Activated naive CD8-positive, alpha-beta T cell treated with anti-CD3 and anti-CD28 coated beads, Interleukin-2, amount 50 U/mL, for 24 hours (primary cell): ENCODE results near the gene CAV1.
A peak's percentile ranks its signal among the peaks of the same experiment; 100 is the strongest.

ENCODE experiments used
- ATAC-seq: fragments of 150-1000 bp; cut with Tn5 transposase; one replicate; pipeline ENCODE4 v1.10.0; 2021
- DNase-seq: peaks from one replicate; pipeline ENCODE4 v3.0.0; 2021
- H3K27ac Mint-ChIP-seq: one replicate; pipeline ENCODE4 v1.8.0; 2021; ENCODE audit warnings: mild to moderate bottlenecking, mixed read lengths
- H3K27me3 Mint-ChIP-seq: one replicate; pipeline ENCODE4 v1.8.0; 2021; ENCODE audit warnings: mixed read lengths
- H3K36me3 Mint-ChIP-seq: one replicate; pipeline ENCODE4 v1.8.0; 2021; ENCODE audit warnings: low read depth, mixed read lengths
- H3K4me1 Mint-ChIP-seq: one replicate; pipeline ENCODE4 v1.8.0; 2021; ENCODE audit warnings: mixed read lengths
- H3K4me3 Mint-ChIP-seq: one replicate; pipeline ENCODE4 v1.8.0; 2021; ENCODE audit warnings: mild to moderate bottlenecking, moderate library complexity, mixed read lengths
- H3K9me3 Mint-ChIP-seq: one replicate; pipeline ENCODE4 v1.8.0; 2021; ENCODE audit warnings: mixed read lengths

CAV1 gene

DNA sequence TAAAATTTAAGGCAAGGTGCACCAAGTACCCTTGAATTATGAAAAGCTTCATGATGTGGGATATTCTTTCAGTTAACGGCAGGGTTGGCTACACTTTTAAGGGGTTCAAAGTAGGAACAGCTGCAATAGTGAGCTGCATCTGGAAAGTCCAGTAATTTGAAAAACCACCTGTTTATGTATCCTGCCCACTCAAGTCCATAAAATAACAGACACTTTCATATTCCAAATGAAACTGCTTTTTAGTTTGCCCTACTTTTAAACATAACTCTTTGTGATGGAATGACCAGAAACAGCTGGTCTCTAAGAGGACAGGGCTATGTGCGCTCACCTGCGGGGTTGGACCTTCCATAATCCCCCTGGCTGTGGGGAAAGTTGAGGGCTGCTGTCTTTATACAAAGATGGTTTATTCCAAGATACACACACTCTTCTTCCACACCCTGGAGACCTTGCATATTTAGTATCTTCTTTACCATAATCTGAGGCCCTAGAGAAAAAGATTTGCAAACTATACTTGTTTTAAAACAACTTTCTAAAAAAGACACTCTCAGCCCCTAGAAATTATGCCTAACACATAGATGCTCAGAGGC lies 7.4 kb downstream of the CAV1 start:
- peaks cover 7% of the 10 kb centered on the region for H3K4me1 Mint-ChIP-seq
- no peak overlapping the region for H3K27ac Mint-ChIP-seq
- ATAC-seq (no peak), DNase-seq (no peak)
- H3K9me3 Mint-ChIP-seq = no peaks in the 10 kb centered on the region
- H3K4me3 Mint-ChIP-seq = no peak overlapping the region
- no peaks in the 10 kb centered on the region for H3K36me3 Mint-ChIP-seq
- peaks cover 38% of the 10 kb centered on the region for H3K27me3 Mint-ChIP-seq

DNA sequence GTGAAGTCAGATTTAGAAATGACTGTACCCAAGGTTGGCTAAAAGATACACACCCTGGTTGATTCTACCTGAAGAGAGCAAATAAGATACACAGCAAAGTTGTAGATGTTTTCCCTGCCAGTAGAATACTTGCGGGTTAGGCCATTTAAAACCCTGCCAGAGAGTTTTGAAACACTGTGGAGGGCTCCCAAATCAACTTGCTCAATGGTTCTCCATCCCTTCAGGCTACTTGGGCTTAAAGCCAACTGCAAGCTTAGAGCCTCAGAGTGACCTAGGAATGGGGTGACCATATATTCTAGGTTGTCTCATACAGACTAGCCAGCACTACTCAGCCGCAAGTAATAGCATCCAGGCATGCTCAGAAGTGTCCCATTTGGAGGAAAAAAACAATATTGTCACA lies 10.0 kb downstream of the CAV1 start:
- Mint-ChIP-seq H3K27me3 (peaks cover 30% of the 10 kb centered on the region), H3K4me1 (no peaks in the 10 kb centered on the region), H3K27ac (no peak overlapping the region), H3K4me3 (no peak overlapping the region), H3K9me3 (peaks cover 4% of the 10 kb centered on the region), H3K36me3 (peaks cover 2% of the 10 kb centered on the region)
- no peak for ATAC-seq
- DNase-seq = no peak

DNA sequence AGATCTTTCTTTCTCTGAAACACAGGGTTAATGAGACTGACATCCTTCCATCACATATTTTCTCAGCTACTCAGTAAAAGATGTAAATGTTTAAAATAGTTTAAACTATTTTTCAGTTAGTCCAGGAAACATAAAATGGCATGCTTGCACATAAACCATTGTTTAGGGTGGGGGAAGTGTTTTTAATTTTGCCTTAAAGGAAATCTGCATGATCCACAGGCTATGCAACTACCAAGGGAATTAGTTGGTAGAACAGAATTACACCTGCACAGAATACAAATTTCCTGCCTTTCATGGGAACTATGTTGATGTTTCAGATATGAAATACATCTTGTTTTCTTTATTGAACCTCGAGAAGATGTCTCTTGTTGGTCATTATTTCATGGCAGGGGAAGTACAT lies 10.6 kb downstream of the CAV1 start:
- Mint-ChIP-seq H3K4me1 (no peaks in the 10 kb centered on the region), H3K36me3 (peaks cover 2% of the 10 kb centered on the region), H3K27ac (no peak overlapping the region), H3K9me3 (peaks cover 4% of the 10 kb centered on the region), H3K4me3 (no peak overlapping the region), H3K27me3 (peaks cover 28% of the 10 kb centered on the region)
- DNase-seq = no peak
- ATAC-seq = no peak

DNA sequence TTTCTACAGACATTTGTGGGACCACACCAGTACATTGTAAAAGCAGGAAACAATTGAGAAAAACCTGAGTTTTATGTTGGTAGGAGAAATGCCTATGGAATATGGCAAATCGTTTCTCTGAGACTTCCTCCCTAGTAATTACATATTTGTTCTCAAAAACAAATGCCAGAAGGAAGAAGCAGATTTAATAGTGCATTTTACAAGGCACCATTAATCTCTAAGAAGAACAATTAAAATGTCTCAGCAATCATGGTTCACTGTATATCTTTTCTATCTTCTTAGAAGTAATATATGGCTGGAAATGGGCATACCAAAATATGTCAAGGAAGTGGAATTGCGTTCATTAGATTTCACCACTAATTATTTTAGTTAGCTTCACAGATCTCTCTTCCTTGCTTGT lies 13.3 kb downstream of the CAV1 start:
- no peak for DNase-seq
- Mint-ChIP-seq H3K4me3 (no peak overlapping the region), H3K36me3 (peaks cover 2% of the 10 kb centered on the region), H3K27ac (no peak overlapping the region), H3K4me1 (no peaks in the 10 kb centered on the region), H3K27me3 (peaks cover 22% of the 10 kb centered on the region), H3K9me3 (peaks cover 4% of the 10 kb centered on the region)
- no peak for ATAC-seq

DNA sequence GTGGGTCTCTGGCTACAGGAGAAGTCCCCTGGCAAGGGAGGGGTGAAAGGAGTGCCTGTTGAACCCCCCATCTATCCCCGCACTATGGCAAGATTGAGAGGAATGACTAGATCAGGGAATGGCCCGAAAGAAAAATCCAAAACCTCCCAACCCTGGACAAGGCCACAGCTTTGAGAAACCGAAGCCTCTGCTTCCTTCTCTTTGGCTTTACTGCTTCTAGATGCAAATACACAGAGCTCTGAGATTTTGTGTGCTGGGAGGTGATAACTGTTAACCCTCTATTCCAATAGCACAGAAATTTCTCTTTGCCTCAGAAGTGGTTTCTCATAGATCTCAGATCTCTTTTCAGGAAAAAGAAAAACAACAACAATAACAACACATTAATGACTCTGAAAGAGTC lies 15.0 kb downstream of the CAV1 start:
- DNase-seq (no peak), ATAC-seq (no peak)
- H3K27me3 Mint-ChIP-seq = peaks cover 22% of the 10 kb centered on the region
- no peak overlapping the region for H3K4me3 Mint-ChIP-seq
- H3K27ac Mint-ChIP-seq = no peak overlapping the region
- H3K36me3 Mint-ChIP-seq = peaks cover 2% of the 10 kb centered on the region
- H3K9me3 Mint-ChIP-seq = peaks cover 4% of the 10 kb centered on the region
- H3K4me1 Mint-ChIP-seq = no peaks in the 10 kb centered on the region

DNA sequence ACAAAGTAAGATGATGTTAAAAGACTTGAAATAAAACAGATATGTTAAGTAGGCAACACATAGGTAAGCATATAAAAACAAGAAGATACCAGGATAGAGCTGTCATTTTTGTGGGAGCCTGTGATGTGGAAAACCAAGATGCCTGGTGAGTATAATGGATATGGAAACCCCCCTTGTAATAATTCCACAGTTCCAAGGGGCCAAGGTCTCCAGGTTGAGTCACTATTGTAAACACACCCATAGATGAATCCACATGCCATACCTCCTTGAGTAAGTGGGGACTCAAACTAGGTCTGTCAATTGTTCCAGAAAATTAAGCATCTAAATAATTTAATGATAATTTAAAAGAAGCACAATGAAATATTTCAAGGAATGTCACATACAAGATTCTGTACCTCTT lies 15.9 kb downstream of the CAV1 start:
- Mint-ChIP-seq H3K4me1 (no peaks in the 10 kb centered on the region), H3K9me3 (peaks cover 4% of the 10 kb centered on the region), H3K4me3 (no peak overlapping the region), H3K27ac (no peak overlapping the region), H3K36me3 (peaks cover 2% of the 10 kb centered on the region), H3K27me3 (peaks cover 17% of the 10 kb centered on the region)
- no peak for ATAC-seq
- no peak for DNase-seq

DNA sequence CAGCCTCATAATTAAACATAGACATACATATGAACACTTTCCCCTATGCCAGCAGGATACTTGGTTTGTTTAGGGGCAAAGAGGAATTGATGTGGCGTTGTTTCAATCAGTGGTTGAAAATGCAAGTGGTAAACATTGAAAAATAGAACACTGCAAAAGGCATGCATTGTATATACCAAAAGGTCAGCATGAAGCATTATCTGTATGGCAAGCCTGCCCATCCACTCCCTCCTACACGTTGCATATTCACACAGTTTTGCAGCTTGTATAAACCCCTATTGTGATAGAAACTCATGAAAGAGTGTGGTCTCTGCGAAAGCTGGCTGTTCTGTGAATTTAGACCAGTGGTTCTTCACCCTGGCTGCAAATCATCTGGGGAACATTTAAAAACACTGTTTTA lies 17.1 kb downstream of the CAV1 start:
- peaks cover 2% of the 10 kb centered on the region for H3K36me3 Mint-ChIP-seq
- H3K4me1 Mint-ChIP-seq = no peaks in the 10 kb centered on the region
- H3K27me3 Mint-ChIP-seq = peaks cover 14% of the 10 kb centered on the region
- H3K27ac Mint-ChIP-seq = no peak overlapping the region
- DNase-seq (no peak), ATAC-seq (no peak)
- peaks cover 4% of the 10 kb centered on the region for H3K9me3 Mint-ChIP-seq
- no peak overlapping the region for H3K4me3 Mint-ChIP-seq

DNA sequence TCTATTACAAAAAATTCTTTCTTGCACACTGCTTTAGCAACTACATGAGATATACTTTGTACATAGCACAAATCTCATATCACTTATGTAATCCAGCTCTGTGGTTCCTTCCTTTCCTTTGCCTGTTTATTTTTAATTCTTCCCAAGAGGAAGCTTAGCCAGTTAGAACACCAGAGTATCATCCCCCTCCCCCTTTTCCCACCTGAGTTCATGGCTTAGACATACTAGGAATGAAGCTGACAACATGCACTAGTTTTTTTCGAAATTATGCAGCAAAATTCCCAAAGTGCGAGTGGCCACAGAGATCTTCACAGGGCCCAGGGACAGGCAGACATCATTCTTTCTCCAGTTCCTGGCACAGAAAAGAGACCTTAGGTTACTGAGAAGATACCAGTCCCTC lies 17.8 kb downstream of the CAV1 start:
- Mint-ChIP-seq H3K4me3 (no peak overlapping the region), H3K36me3 (peaks cover 2% of the 10 kb centered on the region), H3K27ac (no peak overlapping the region), H3K4me1 (no peaks in the 10 kb centered on the region), H3K9me3 (peaks cover 4% of the 10 kb centered on the region), H3K27me3 (peaks cover 12% of the 10 kb centered on the region)
- DNase-seq (no peak), ATAC-seq (no peak)

DNA sequence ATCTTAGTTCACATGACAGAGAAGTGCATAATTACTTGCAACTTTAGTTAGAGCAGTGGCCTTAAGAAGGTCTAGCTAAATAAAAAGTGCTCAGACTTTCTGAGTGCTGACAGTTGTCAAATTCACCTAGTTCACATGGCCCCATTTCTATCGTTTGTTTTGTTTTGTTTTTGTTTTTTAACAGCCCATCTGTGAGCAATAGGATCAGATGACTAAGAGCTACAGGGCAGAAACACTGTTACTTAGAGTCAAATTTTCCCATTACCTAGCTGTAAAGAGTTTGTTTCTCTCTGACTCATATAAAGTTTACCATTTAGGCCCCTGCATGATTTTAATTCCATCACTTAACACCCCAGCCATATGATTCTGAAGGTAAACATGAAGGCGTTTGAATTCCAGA lies 18.8 kb downstream of the CAV1 start:
- peaks cover under 1% of the 10 kb centered on the region for H3K36me3 Mint-ChIP-seq
- no peak for DNase-seq
- H3K9me3 Mint-ChIP-seq = peaks cover 4% of the 10 kb centered on the region
- no peak overlapping the region for H3K27ac Mint-ChIP-seq
- H3K27me3 Mint-ChIP-seq = peaks cover 15% of the 10 kb centered on the region
- H3K4me3 Mint-ChIP-seq = no peak overlapping the region
- peak; percentile 40 for ATAC-seq
- H3K4me1 Mint-ChIP-seq = peaks cover 3% of the 10 kb centered on the region

DNA sequence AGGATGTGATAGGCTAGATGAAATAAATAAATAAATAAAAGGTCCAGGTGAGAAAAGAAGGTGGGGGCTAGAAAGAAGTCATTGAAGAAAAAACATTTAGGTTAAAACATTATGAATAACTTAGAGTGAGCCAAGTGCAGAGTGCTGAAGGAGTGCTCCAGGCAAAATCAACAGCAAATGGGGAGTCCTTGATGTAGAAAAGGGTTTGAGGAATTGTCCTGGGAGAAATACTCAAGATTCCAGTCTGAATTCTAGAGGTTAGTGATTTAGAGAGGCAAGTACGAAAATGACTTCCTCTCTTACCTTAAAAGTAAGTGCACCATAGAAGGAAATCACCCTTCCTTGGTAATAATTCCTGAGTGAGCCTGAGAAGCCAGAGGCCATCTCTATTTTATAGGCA lies 19.7 kb downstream of the CAV1 start:
- H3K9me3 Mint-ChIP-seq = no peaks in the 10 kb centered on the region
- peaks cover 14% of the 10 kb centered on the region for H3K27me3 Mint-ChIP-seq
- no peak overlapping the region for H3K27ac Mint-ChIP-seq
- ATAC-seq (no peak), DNase-seq (no peak)
- no peaks in the 10 kb centered on the region for H3K36me3 Mint-ChIP-seq
- no peak overlapping the region for H3K4me3 Mint-ChIP-seq
- peaks cover 3% of the 10 kb centered on the region for H3K4me1 Mint-ChIP-seq

DNA sequence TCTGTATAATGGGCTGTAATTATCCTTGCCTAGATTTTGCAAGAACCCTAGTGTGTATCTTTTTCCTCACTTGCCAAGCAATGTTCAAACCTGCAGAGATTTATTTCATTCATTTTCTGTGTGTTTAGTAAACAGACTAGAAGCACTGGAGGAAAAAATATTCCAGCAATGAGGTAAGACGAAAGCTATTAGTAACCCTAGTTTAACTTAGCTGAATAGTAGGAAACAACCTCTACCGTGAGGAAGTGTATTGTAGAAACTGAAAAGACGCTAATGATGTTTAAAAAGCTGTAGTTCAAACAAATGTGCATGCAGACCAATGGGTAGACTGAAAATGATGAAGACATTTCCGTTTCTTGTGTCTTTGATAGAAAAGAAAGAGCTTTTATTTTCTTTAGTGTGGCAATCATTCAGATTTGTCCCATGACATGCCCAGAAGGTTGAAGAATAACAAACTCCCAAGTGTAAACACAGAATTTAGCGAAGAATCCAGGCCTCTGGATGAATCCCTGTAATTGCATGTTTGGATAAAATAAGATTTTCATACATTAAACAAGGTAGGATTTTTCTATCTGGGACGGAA lies 20.7 kb downstream of the CAV1 start:
- ATAC-seq (no peak), DNase-seq (no peak)
- Mint-ChIP-seq H3K9me3 (no peaks in the 10 kb centered on the region), H3K4me3 (no peak overlapping the region), H3K4me1 (peaks cover 3% of the 10 kb centered on the region), H3K36me3 (no peaks in the 10 kb centered on the region), H3K27ac (no peak overlapping the region), H3K27me3 (peaks cover 12% of the 10 kb centered on the region)

DNA sequence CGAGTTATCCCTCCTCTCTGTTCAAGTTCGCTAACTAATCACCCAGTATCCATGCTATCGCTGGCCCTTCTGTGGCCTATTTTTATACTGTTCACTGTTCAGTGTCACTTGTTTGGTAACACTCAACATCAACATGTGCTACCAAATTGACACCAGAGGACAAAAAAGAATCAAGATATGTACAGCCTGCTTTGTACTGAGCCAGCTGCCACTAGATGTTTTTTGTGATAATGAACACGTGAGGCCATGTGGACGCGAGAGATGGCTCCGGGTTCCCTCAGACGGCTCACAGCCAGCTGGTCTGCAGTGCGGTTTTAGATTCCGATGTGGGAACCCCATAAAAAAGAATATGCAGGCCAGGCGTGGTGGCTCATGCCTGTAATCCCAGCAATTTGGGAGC lies 21.2 kb downstream of the CAV1 start:
- H3K4me1 Mint-ChIP-seq = peaks cover 3% of the 10 kb centered on the region
- no peak for ATAC-seq
- DNase-seq = no peak
- H3K36me3 Mint-ChIP-seq = no peaks in the 10 kb centered on the region
- no peak overlapping the region for H3K27ac Mint-ChIP-seq
- H3K4me3 Mint-ChIP-seq = no peak overlapping the region
- H3K27me3 Mint-ChIP-seq = peaks cover 11% of the 10 kb centered on the region
- no peaks in the 10 kb centered on the region for H3K9me3 Mint-ChIP-seq

DNA sequence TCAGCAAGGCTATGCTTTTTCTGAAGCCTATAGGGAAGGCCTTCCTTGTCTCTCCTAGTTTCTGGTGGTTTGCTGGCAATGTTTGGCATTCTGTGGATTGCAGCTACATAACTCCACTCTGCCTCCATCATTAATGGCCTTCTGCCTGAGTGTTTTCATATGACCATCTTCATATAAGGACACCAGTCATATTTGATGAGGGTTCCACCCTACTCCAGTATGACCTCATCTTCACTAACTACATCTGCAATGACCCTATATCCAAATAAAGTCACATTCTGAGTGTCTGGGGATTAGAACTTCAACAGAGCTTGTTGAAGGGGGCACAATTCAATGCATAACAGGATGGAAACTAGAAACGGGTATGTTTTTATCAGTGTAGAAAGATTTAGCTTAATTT lies 22.1 kb downstream of the CAV1 start:
- H3K4me3 Mint-ChIP-seq = no peak overlapping the region
- ATAC-seq (no peak), DNase-seq (no peak)
- no peak overlapping the region for H3K27ac Mint-ChIP-seq
- peaks cover 8% of the 10 kb centered on the region for H3K27me3 Mint-ChIP-seq
- peaks cover 3% of the 10 kb centered on the region for H3K4me1 Mint-ChIP-seq
- H3K36me3 Mint-ChIP-seq = no peaks in the 10 kb centered on the region
- H3K9me3 Mint-ChIP-seq = no peaks in the 10 kb centered on the region

DNA sequence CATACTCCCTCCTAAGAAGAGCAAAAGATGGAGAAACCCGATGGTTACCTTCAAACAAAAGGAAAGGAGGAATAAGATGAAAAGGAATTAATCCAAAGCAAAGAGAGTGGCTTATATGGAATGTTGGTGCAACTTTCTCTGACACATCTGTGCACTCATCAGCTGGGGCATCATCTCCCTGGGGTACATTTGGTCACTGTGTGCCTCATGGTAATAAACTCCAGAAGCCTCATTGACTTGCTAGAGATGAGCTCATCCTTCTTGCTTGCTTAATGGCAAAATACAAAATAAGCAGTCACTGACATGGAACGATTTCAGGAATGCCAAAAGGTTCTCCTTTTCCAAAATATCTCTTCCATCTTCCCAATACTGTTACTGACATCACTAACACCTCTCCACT lies 22.5 kb downstream of the CAV1 start:
- no peak for ATAC-seq
- H3K4me3 Mint-ChIP-seq = no peak overlapping the region
- no peak for DNase-seq
- no peaks in the 10 kb centered on the region for H3K9me3 Mint-ChIP-seq
- no peak overlapping the region for H3K27ac Mint-ChIP-seq
- H3K4me1 Mint-ChIP-seq = peaks cover 3% of the 10 kb centered on the region
- no peaks in the 10 kb centered on the region for H3K36me3 Mint-ChIP-seq
- peaks cover 8% of the 10 kb centered on the region for H3K27me3 Mint-ChIP-seq

DNA sequence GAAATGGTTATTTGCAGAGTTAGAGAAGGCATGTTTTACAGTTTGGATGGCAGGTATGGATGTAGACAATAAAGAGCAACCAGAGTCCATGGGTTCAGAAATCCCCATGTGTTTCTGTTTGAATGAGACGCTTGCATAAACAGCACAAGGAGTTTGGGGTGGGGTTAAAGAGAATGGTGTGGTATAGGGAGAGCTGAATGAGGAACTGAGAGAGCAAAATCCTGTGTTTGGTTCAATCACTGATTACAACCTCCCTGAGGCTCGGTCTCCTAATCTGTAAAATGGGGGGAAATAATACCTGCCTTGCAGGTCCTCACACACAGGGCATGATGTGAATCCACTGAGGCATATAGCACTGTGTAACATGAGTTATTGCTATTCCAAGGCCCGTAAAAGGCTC lies 23.7 kb downstream of the CAV1 start:
- ATAC-seq (no peak), DNase-seq (no peak)
- Mint-ChIP-seq H3K4me3 (no peak overlapping the region), H3K36me3 (no peaks in the 10 kb centered on the region), H3K9me3 (no peaks in the 10 kb centered on the region), H3K27me3 (peaks cover 9% of the 10 kb centered on the region), H3K4me1 (peaks cover 3% of the 10 kb centered on the region), H3K27ac (no peak overlapping the region)

DNA sequence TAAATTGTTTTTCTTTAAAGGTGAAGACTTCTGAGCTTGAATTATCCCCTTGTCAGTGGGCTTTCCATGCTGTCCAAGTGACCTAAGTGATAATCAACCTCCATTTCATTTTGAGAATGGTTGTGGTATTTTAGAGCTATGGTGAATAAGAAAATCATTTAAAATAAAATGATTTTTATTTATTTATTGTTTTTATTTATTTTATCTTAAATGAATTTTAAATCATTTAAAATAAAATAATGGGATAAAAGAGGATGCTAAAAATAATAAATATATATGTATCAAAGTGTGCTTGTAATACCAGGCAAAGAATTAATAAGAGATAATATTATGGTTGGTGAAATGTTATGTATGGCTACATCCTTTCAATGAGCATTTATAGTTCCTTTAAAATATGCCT lies 24.5 kb downstream of the CAV1 start:
- DNase-seq (no peak), ATAC-seq (no peak)
- peaks cover 3% of the 10 kb centered on the region for H3K4me1 Mint-ChIP-seq
- H3K27ac Mint-ChIP-seq = no peak overlapping the region
- H3K36me3 Mint-ChIP-seq = no peaks in the 10 kb centered on the region
- H3K4me3 Mint-ChIP-seq = no peak overlapping the region
- H3K9me3 Mint-ChIP-seq = no peaks in the 10 kb centered on the region
- peaks cover 15% of the 10 kb centered on the region for H3K27me3 Mint-ChIP-seq
